ENCODE results near the gene NSMCE1.
"Not testable (repeated sequence)": the region's sequence is repeated elsewhere in the genome, so short reads cannot be mapped to it uniquely, and the experiment has no call there.

Gene NSMCE1

DNA sequence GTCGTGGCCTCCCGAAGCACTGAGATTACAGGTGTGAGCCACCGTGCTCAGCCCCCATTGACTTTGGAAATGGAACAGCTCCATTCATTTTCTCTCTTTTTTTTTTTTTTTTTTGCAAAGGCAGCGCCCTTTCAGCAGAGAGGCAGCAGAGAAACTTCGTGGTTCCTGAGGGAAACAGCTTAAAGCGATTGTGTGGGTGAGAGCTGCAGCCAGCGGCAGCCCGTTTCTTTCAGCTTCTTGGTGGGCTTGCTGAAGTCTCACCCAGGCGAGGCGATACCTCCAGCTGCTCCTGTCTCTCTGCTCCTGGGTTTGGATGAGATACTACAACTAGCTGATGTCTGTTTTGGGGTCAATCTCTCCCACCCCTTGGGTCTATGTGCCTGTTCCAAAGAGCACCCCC, 57.5 kb downstream of the NSMCE1 start:
- no peak for DNase-seq

DNA sequence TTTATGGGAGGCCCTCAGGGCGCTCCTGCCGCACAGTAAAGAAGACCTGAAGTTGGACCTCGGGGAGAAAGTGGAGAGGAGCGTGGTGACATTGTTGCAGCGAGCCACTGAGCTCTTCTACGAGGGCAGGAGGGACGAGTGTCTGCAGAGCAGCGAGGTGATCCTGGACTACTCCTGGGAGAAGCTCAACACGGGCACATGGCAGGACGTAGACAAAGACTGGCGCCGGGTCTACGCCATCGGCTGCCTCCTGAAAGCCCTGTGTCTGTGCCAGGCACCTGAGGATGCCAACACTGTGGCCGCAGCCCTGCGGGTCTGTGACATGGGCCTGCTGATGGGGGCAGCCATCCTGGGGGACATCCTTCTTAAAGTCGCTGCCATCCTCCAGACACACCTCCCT, 58.4 kb downstream of the NSMCE1 start:
- no peak for DNase-seq

DNA sequence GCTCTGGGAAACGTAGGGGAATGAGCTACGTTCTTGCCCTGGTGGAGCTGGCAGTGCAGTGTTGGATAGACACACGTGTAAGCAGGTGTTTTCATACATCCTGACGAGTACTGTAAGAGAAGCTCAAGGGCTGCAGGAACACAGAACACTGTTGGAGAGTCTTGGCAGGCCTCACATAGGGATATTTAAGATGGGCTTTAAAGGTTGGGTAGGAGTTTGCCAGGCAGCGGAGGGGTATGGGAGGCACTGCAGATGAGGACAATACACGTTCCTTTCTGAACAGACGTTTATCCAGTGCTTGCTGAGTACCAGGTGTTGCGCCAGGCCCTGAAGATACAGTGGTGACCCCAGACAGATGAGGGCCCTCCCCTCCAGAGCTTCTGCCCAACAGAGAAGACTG, 59.0 kb downstream of the NSMCE1 start:
- no peak for DNase-seq

DNA sequence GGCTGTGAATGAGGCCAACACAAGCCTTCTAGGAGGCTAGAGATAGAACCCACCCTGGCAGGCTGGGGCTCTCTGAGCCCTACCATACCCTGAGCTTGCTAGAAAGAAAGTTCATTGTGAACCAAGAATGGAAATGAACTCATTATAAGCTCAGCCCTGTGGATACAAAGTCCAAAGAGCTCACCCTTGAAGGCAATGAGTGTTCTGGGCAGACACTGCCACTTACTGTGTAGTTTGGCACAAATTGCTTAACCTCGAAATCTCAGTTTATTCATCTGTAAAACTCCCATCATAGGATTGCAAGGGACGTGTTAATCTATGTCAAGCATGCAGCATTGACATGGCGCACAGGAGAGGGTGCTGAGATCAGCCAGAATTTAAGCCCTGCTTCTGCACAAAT, 59.8 kb downstream of the NSMCE1 start:
- no peak for DNase-seq

DNA sequence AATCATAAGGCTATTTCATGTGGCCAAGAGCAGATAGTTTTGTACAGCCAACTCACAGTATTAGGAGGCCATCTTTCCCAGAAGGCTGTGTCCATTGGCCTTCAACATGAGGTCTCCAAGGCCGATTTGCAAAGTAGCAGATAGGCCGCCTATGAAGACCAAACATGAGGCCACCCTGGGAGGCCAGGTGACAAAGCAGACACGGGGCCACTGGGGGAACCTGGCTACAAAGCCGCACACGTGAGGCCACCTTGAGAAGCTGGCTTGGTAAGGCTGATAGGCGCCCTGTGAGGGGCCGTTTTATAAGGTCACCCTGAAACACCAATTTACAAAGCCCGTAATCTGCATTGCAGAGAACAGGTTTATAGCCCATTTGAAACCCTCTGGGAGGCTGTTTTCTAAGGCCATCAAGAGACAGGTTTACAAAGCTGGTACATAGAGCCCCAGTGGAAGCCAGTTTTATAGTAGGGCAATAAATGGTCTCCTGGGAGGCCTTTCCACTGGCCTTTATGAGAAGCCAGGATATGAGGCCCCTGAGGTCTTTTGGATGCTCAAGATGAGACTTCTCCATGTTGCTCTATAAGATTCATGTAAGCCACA, 60.4 kb downstream of the NSMCE1 start:
- no peak for DNase-seq

DNA sequence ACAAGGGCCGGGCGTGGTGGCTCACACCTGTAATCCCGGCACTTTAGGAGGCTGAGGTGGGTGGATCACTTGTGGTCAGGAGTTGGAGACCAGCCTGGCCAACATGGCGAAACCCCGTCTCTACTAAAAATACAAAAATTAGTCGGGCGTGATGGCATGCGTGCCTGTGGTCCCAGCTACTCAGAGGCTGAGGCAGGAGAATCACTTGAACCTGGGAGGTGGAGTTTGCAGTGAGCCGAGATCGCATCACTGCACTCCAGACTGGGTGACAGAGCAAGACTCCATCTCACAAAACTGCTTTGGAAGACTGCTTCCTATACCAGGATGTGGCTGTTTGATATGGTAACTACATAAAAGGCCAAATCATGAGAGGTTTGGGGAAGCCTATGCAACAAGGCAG, 61.5 kb downstream of the NSMCE1 start:
- not testable (repeated sequence) for DNase-seq

DNA sequence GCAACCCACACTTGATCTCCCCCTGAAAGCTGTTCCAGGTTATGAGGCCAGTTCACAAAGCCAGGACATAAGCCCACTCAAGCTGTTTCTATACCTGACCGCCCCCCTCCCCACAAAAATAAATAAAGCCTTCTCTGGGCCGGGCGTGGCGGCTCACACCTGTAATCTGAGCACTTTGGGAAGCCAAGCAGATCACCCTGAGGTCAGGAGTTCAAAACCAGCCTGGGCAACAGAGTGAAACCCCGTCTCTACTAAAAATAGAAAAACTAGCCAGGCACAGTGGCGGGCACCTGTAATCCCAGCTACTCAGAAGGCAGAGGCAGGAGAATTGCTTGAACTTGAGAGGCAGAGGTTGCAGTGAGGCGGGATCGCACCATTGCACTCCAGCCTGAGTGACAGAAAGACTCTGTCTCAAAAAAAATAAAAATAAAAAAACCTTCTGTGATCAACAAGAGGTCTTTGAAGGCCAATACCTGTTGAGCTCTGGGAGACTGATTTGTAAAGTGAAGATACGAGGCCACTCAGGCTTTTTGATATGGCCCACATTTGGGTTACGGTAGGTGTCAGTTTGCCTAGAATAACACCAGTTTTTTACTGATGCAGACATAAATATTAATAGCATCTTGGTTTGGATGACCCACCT, 63.0 kb downstream of the NSMCE1 start:
- DNase-seq, result no peak

DNA sequence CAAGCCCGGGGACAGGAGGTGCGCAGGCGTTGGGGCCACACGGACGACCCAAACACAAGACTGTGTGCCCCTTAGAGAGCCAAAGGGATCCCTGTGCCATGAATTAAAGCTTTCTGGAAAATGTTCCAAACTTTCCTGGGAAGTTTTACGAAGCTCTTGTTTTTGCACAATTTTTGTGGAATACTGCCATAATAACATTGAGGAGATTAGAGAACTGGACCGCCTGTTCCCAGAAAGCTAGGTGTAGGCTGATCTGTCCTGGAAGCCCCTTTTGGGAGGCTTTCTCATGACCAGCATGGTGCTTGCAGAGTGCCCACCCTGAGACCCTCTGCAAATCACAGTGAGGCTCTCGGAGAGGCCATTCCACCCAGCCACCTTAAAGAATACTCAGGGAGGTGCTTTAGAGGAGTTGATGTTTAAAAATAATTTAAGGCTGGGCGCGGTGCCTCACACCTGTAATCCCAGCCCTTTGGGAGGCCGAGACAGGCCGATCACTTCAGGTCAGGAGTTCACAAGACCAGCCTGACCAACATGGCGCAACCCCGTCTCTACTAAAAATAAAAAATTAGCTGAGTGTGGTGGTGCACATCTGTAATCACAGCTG, 64.2 kb downstream of the NSMCE1 start:
- DNase-seq, result no peak

DNA sequence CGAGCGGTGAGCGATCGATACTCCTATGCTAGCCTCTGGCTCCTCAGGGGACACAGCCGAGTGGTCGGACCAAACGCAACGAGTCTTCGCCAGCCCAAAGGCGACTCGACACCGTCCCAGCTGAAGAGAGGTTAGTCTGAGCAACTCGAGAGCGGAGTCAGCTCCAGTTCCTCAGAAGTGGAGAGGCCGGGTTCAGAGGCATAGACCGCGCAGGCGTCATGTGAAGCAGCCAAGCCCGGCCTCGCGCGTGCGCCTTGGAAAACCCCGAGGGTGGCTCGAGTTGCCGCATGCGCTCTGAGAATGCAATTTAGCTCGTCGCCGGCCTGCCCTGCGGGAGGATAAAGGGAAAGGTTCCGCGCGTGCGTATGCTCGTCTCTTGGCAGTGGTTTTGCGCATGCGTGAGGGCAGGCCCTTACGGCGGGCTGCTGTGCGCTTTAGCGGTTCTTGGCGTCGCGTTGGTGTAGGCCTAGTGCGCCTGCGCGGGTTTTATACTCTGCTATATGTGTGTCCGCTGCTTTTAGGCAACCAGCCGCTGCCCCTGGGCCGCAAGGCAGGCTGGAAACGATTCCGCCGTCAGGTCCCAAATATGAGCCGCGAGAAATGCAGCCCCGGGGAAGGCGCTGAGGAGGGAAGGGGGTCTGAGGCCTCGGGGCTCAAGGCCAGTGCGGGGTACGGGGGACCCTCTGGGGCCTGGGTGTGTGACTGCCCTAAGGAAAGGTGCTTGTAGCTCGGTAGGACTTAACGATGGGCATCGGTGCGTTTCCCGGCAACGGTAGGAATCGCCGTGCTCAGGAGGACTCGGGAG, 64.9 kb downstream of the NSMCE1 start, which contains the start of gene KDM8:
TSS of gene KDM8 (plus strand) at position 20 of the 805 bp plus-strand sequence. CDS start 6,598 bp downstream, outside the sequence.
- DNase-seq, result peak; percentile 100

DNA sequence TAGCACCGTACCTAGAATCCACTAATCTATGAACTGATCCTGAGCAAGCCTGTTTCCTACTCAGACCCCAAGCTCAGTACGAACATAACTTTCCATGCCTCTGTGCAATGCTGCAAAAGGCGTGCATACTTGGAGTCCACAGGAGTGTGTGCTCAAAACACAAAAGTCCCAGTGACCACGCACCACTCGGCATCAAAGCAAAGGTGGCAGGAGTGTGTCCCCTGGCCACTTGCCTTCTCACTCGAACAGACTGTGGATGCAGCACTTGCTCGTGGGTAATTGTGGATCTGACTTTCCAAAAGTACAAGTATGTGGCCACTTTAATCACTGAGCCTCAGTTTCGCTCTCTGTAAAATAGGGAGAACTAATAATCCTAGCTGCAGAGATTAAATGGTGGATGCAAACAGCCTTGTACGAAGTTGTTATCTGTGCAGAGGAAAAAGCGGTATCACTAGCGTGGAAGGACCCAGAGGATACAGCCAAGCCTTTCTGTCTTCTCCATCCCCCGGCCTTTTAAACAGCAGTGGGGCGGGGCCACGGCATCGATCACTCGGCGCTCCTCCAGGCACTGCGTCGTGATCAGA, 65.6 kb downstream of the NSMCE1 start:
- peak; percentile 94 for DNase-seq

DNA sequence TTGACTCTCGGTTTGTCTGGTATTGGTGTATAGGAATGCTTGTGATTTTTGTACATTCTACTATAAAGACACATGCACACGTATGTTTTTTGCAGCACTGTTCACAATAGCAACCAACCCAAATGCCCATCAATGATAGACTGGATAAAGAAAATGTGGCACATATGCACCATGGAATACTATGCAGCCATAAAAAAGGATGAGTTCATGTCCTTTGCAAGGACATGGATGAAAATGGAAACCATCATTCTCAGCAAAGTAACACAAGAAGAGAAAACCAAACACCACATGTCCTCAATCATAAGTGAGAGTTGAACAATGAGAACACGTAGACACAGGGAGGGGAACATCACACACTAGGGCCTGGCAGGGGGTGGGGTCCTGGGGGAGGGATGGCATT, 67.7 kb downstream of the NSMCE1 start:
- DNase-seq, result not testable (repeated sequence)

DNA sequence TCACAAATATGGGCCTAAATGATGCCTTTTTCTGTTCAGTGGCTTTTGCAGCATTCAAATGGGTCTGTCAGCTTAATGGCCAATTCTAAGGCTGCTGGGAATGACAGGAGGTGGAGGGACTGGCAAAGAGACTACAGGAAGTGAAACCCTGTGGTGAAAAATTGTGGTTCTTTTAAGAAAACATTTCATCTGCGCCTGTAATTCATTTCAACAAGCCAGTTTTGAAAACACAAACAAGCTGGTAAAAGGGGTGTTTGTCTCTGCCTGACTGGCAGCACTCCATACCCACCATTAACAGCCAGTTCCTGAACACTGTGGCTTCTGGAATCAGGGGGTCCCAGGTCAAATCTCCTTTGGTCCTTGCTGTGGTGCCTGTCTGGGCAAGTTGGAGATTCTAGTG, 68.8 kb downstream of the NSMCE1 start:
- DNase-seq, result peak; percentile 66

DNA sequence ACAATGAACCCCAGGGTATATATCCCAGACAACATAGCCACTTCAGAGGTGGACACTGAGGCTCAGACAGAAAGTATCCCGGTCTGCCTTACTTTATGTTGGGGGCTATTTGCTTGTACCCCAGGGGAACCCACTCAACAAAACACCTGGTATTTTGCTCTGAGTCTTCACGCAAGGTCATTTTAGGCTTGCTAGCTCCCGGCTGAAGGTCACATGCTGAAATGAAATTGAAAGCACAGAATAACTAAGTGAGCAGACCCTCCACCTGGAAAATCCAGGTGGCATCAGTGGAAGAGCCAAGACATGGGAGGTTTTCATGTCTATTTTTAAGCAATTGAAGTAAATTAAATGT, 69.4 kb downstream of the NSMCE1 start:
- no peak for DNase-seq

DNA sequence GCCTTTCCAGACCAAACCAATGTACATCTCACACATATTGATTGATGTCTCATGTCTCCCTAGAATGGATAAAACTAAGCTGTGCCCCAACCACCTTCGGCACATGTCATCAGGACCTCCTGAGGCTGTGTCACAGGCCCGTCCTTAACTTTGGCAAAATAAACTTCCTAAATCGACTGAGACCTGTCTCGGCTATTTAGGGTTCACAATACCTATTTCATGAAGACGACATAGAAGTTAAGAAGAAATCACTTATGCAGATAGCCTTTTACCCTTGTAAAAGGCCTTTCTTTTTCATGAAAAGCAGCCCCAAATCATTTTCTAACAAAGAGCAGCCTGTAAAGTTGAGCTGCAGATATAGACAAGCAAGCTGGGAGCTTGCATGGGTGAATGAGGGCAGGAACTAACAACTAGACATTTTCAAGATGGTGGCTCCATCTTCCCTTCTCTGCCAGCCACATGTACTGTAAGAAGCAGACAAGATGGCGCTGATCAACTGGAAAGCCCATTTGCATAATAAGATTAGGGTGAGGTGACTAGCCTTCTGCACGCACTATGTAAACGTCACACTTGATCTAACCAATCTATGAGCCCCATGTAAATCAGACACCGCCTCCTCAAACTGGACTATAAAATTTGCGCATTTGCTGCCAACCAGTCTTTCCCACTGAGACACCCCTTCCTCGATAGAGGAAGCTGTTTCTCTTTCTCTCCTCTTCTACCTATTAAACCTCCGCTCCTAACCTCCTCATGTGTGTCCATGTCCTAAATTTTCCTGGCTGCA, 69.9 kb downstream of the NSMCE1 start:
- DNase-seq, result no peak

DNA sequence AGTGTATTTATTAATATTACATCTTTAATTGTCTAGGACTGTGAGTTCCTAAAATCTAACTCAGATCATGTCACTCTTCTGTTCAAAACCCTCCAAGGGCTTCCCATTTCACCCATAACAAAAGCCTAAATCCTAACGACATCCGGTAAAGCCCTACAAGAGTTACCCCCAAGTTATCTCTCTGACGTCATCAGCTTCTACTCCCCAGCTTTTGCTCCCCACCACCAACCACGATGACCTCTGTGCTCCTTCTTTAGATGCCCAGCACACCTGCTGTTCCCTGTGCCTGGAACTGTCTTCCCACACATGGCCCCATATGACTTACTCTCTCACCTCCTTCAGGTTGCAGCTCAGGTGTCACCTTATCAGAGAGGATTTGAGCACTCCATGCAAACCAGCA, 71.6 kb downstream of the NSMCE1 start:
- DNase-seq, result no peak

DNA sequence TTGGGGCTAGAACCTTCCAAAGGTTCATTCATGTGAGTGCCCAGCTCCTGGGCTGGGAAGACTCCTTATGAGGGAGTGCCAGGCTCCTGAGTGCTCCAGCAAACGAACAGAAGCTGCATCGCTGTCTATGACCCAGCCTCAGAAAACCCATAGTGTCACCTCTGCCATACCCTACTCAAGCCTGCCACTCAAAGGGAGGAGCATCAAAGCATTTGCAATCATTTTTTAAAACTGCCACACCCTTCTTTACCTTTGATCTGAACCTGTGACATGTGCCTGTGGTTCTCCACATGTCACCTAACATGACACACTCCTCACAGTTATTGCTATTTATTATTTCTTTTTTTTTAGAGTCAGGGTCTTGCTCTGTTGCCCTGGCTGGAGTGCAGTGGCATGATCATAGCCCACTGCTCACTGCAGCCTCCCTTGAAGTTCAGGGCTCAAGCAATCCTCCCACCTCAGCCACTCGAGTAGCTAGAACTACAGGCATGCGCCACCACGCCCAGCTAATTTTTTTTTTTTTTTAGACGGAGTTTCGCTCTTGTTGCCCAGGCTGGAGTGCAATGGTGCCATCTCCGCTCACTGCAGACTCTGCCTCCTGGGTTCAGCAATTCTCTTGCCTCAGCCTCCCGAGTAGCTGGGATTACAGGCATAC, 72.5 kb downstream of the NSMCE1 start:
- peak; percentile 83 for DNase-seq

DNA sequence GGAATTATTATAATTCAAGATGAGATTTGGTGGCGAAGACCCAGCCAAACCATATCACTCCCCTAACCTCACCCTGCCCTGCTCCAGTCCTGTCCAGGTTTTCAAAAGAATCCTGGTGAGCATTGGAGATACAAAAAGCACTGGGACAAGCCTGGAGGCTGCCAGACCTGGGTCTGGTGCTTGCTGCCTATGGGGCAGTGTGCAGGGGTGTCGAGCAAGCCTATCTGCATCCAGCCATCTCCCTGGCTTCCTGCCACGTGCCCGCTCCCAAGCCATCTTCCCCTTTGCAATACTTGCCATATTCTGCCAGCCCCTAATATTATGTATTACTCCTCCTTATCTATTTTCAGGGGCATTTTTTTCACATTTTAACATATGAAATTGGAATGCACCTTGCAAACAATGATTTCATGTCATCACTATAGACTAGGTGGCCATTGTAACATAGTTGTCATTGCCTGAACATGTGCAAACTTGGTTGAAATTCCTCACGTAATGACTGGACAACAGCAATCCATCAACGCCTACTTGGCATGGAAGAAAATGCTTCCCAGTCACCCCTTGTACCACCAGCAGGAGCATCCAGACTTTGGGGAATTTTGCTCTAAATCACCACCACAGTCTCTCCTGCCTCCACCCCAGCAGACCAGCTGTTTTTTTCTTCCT, 73.4 kb downstream of the NSMCE1 start:
- no peak for DNase-seq

DNA sequence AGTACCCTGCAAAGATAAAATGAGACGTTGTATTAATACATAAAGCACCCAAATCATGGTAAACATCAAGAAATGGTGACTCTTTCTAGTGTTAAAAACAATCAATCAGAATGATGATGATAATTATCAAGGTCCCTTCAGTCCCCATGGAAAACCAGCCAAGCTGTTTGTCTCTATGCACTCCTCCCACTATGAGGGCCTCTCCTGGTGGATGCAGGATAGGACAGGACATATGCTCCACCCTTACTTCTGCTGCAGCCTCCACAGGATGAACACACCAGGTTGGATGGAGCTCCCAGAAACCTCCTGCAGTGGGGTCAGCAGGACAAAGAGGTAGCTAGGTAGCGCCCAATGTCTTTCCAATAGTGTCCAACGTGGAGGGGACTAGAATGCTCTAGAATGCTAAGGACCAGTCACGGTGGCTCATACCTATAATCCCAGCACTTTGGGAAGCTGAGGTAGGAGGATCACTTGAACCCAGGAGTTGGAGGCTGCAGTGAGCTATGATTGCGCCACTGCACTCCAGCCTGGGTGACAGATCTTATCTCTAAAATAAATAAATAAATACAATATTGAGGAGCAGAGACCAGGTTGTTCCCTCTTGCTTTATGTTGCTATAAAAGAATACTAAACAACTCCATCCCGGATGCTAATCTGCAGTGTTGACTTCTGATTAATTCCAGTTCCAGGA, 75.1 kb downstream of the NSMCE1 start:
- no peak for DNase-seq

DNA sequence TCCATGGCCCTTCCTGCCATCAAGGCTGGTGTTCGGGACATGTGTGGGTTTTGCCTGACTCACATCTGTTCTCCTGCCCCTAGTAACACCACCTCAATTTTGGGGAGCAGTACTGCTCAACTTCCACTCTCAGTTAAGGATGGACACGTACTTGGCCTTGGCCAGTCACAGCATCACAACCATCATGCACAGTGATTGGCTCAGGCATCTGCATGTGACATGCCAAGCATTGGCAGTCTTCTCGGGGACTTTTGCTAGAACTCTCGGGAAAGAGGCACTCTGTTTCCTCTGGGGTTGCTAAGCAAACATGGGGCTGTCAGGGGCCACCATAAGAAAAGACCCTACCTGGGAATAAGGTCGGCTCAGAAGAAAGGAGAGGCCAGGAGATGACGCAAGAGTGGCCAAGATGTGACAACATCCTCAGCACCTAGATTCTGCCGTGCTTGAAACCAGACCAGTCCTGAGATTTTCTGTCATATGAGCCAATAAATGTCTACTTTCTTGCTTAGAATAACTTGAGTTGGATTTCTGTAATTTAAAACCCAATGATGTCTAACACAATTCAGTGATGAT, 77.1 kb downstream of the NSMCE1 start:
- DNase-seq, result no peak

DNA sequence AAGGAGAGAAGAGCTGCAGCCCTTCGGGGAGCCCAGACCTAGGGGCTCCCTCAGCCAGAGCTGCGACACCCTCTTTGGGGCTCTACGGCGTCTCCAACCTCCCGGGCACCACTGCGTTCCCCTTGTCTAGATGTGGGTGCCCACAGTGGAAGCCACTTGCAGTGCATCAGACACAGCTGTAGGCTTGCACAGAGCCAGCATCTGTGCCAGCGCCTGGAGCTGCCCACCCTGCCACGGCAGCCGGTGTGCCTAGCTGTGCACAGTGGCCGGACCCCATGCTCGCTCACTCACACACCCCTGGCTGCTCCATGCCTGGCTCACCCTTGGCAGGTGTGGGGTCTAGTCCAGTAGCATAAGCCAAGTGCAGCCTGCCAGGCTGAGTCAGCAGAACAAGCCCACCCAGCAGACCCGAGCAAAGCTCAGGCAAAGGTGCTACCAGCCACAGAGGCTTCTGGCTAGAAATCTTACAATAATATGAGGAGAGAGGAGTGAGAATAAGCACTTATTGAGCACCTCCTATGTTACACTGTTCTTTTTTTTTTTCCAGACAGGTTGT, 78.2 kb downstream of the NSMCE1 start:
- DNase-seq, result no peak
